AG04449 (cell line): ENCODE measurements around the gene PLEKHA6.

Experiments
- CTCF ChIA-PET: fragments of 350-600 bp; formaldehyde crosslinking; extraction: SDS; loops from one replicate; lab custom pipeline; 2021; ENCODE audit warnings: antibody characterized with exemption; lab: Yijun Ruan, JAX
- POLR2A ChIA-PET: fragments of 400-600, 350-600 bp; formaldehyde crosslinking; extraction: SDS; loops from one replicate; lab custom pipeline; 2020; ENCODE audit warnings: antibody characterized with exemption, inconsistent platforms; lab: Yijun Ruan, JAX
- DNase-seq: peaks from one replicate; pipeline ENCODE4 v3.0.0-alpha.2; 2010; ENCODE audit warnings: low read depth, low spot score
- H3K4me3 ChIP-seq: 2 replicates; pipeline ENCODE4 v1.5.1; 2011; ENCODE audit warnings: low read depth, mild to moderate bottlenecking, control low read depth, low read length
- TF ChIP-seq, protein P1 (sequence below): IDR thresholded peaks from one replicate; pipeline ENCODE4 v1.5.1; 2011; ENCODE audit warnings: mild to moderate bottlenecking, moderate library complexity, low read length, control low read depth, inconsistent platforms; ENCODE audit not compliant: insufficient read depth; ENCODE audit errors: missing control alignments

PLEKHA6 gene

DNA sequence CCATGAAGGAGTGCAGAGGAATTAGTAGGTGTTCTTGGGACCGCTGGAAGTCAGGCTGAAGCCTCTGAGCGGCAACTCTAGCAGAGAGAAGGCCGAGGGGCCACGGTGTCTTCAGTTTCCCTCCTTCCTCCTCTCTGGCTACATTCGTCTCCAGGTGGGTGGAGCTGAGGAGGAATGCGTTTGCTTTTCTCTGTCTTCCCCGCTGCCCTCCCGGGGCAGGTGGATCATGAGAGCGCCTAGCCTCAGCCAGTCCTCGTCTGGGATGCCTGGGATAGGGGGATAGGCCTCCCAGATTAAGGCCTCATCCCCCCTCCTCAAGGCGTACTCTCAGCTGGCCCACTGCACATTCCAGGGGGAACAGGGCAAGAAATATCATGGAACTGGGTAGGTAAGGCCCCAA lies 138.5 kb downstream of the PLEKHA6 start:
- H3K4me3 ChIP-seq: no peak overlapping the region
- POLR2A ChIA-PET: no interaction called here
- TF ChIP-seq, protein P1, sequence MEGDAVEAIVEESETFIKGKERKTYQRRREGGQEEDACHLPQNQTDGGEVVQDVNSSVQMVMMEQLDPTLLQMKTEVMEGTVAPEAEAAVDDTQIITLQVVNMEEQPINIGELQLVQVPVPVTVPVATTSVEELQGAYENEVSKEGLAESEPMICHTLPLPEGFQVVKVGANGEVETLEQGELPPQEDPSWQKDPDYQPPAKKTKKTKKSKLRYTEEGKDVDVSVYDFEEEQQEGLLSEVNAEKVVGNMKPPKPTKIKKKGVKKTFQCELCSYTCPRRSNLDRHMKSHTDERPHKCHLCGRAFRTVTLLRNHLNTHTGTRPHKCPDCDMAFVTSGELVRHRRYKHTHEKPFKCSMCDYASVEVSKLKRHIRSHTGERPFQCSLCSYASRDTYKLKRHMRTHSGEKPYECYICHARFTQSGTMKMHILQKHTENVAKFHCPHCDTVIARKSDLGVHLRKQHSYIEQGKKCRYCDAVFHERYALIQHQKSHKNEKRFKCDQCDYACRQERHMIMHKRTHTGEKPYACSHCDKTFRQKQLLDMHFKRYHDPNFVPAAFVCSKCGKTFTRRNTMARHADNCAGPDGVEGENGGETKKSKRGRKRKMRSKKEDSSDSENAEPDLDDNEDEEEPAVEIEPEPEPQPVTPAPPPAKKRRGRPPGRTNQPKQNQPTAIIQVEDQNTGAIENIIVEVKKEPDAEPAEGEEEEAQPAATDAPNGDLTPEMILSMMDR: no peak
- CTCF ChIA-PET: interaction anchor here (1.0 kb wide), 1 partner anchor 14 kb away, joined by 3 read pairs; no protein-coding TSS in a partner anchor
- no peak for DNase-seq

GRCh38 chr1:204219971-204220616 lies 139.6 kb downstream of the PLEKHA6 start:
- ChIA-PET CTCF (interaction anchor here (0.9 to 8.1 kb wide), 6 partner anchors 13 to 141 kb away, joined by 3 to 319 read pairs (median 24); partner anchors contain the start of gene PLEKHA6), POLR2A (no interaction called here)
- TF ChIP-seq, protein P1: no peak
- H3K4me3 ChIP-seq: no peak overlapping the region
- DNase-seq: no peak

DNA sequence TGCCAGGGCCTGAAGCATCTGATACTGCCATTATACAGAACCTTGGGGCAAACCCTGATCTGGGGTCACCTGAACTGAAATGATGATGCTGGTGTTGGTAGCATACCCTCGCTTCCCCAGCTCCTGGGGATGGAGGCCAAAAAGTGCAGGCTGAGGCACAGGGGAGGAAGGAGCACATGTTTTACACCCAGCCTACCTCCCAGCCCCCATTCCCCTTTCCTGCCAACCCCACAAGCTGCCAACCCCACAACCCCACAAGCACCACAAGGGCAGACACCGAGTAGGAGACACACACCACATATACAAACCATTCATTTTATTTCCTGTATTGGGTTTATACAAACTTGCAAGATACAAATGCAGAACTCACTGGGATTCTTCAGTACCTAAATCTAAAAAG lies 141.2 kb downstream of the PLEKHA6 start:
- ChIA-PET POLR2A (no interaction called here), CTCF (interaction anchor here (2.2 to 8.1 kb wide), 5 partner anchors 10 to 143 kb away, joined by 7 to 319 read pairs (median 40); partner anchors contain the start of gene PLEKHA6)
- no peak for DNase-seq
- H3K4me3 ChIP-seq: no peak overlapping the region
- TF ChIP-seq, protein P1: no peak

DNA sequence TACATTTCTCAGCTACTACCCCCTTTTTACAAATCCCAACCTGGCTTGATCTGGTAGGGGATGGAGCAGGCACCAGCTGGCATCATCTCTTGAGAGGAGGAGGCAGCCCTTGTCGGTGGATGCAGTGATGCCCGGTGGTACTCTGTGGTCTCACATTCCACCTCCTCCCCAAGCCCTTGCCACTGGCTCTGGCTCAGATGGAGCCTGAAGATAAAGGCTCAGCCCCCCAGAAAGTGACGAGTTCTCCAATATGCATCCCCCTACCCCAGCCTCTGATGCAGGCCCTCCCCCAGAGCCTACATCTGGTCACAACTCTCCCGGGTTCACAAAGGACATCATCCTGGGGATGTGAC lies 142.1 kb downstream of the PLEKHA6 start:
- TF ChIP-seq, protein P1: no peak
- ChIA-PET CTCF (interaction anchor here (1.4 to 8.1 kb wide), 7 partner anchors 11 to 589 kb away, joined by 3 to 319 read pairs (median 40); partner anchors contain the start of gene PLEKHA6), POLR2A (no interaction called here)
- H3K4me3 ChIP-seq: no peak overlapping the region
- no peak for DNase-seq

DNA sequence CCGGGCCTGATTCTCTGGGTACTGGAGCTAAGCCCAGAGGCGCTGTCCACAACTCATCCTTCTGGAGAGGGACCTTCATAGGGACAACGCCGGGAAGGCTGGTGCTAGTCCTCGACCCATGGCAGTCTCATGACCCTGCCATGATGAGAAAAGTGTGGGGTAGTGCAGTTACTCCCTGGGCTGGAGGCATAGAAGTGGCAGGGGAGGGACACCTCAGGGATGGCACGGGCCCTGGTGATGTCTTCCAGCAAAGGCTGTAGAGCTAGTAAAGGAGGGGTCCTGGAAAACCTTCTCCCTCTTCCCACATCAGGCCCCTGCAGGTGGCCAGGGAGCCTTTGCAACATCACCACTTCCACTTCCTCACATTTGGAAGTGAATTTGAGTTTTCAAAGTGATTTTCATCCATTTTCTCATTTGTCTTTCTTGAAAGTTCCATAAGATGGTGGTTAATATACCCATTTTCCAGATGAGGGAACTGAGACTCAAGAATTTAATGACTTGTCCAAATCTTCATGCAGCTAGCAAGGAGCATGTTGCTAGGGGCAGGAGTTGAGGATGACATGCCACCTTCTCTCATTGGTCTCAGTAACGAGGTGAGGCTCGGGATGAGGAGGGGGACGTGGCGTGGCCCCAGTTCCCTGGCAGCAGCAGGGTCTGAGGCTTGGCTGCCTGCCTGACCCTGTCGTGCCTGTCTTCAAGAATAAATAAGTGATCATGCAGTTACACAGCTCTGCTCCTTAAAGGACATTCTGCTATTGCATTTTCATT lies 142.7 kb downstream of the PLEKHA6 start:
- ChIA-PET CTCF (interaction anchor here (1.0 to 8.1 kb wide), 12 partner anchors 11 to 590 kb away, joined by 3 to 319 read pairs (median 30); partner anchors contain the start of genes PIK3C2B and PLEKHA6), POLR2A (no interaction called here)
- no peak for DNase-seq
- TF ChIP-seq, protein P1: no peak
- no peak overlapping the region for H3K4me3 ChIP-seq

- POLR2A ChIA-PET: no interaction called here
Observed at GRCh38 chr1:204216236-204216635, 143.5 kb downstream of the PLEKHA6 start.

More at GRCh38 chr1:204216236-204216635, 143.5 kb downstream of the PLEKHA6 start:
- no peak overlapping the region for H3K4me3 ChIP-seq
- CTCF ChIA-PET: interaction anchor here (0.9 to 8.1 kb wide), 18 partner anchors 10 to 591 kb away, joined by 3 to 319 read pairs (median 10); partner anchors contain the start of genes PIK3C2B and PLEKHA6
- DNase-seq: no peak
- TF ChIP-seq, protein P1: no peak
